Measurements from ENCODE around the gene MAD2L1. TPM values are rescaled to one million over a fixed set of nuclear protein-coding genes. Genes with fewer than 3 reads are reported as not detected.

Gene MAD2L1
- total RNA-seq, 4 donors from 2014 or later, result 1.8 to 20.3 (median 13.1) TPM

GRCh38 chr4:120017939-120018692, 48.5 kb downstream of the MAD2L1 start:
- intact Hi-C loops (cut with DNase I), result no loop called here
- 63 to 71% methylated on average over 6 of the region's 6 CpGs for WGBS, 2 donors
- TF ChIP-seq CTCF (IDR thresholded peaks at IDR 0.05) (no peak), POLR2A (IDR thresholded peaks at IDR 0.05) (no peak)

GRCh38 chr4:120011725-120012124, 54.9 kb downstream of the MAD2L1 start:
- Histone ChIP-seq H3K27ac (no peak overlapping the region), H3K36me3 (no peaks in the 10 kb centered on the region), H3K4me1 (no peaks in the 10 kb centered on the region), H3K9me3 (no peaks in the 10 kb centered on the region), H3K4me3 (no peak overlapping the region), H3K27me3 (no peaks in the 10 kb centered on the region)
- intact Hi-C loops (cut with DNase I), result no loop called here
- no peak for TF ChIP-seq CTCF (IDR thresholded peaks at IDR 0.05)
- TF ChIP-seq POLR2A (IDR thresholded peaks at IDR 0.05), result no peak
- 69% methylated on average over 2 of the region's 2 CpGs for WGBS, 2 donors
- DNase-seq, result no peak

More at GRCh38 chr4:120017939-120018692, 48.5 kb downstream of the MAD2L1 start:
- Histone ChIP-seq H3K9me3 (no peaks in the 10 kb centered on the region), H3K27ac (no peak overlapping the region), H3K4me3 (no peak overlapping the region), H3K36me3 (no peaks in the 10 kb centered on the region), H3K27me3 (no peaks in the 10 kb centered on the region), H3K4me1 (no peaks in the 10 kb centered on the region)
- no peak for DNase-seq

- Histone ChIP-seq H3K27me3 (no peaks in the 10 kb centered on the region), H3K4me3 (no peak overlapping the region), H3K9me3 (no peaks in the 10 kb centered on the region), H3K27ac (no peak overlapping the region), H3K4me1 (no peaks in the 10 kb centered on the region), H3K36me3 (no peaks in the 10 kb centered on the region)
- TF ChIP-seq POLR2A (IDR thresholded peaks at IDR 0.05) (no peak), CTCF (IDR thresholded peaks at IDR 0.05) (no peak)
- intact Hi-C loops (cut with DNase I), result no loop called here
- WGBS, 2 donors, result 81 to 86% methylated on average over 4 of the region's 4 CpGs
- no peak for DNase-seq
These were observed 56.0 kb downstream of the MAD2L1 start for GRCh38 chr4:120010646-120011045.

GRCh38 chr4:120009731-120010130, 56.9 kb downstream of the MAD2L1 start:
- H3K9me3 ChIP-seq, result no peaks in the 10 kb centered on the region
- DNase-seq, result no peak
- no peak overlapping the region for H3K27ac ChIP-seq
- WGBS, 2 donors, result 59 to 73% methylated on average over 2 of the region's 2 CpGs
- H3K27me3 ChIP-seq, result no peaks in the 10 kb centered on the region
- TF ChIP-seq CTCF (IDR thresholded peaks at IDR 0.05) (no peak), POLR2A (IDR thresholded peaks at IDR 0.05) (no peak)
- H3K4me3 ChIP-seq, result no peak overlapping the region
- no peaks in the 10 kb centered on the region for H3K36me3 ChIP-seq
- intact Hi-C loops (cut with DNase I), result no loop called here
- H3K4me1 ChIP-seq, result no peaks in the 10 kb centered on the region

- Histone ChIP-seq H3K4me1 (no peaks in the 10 kb centered on the region), H3K9me3 (no peaks in the 10 kb centered on the region), H3K27me3 (no peaks in the 10 kb centered on the region), H3K4me3 (no peak overlapping the region), H3K36me3 (no peaks in the 10 kb centered on the region), H3K27ac (no peak overlapping the region)
- no peak for TF ChIP-seq POLR2A (IDR thresholded peaks at IDR 0.05)
- TF ChIP-seq CTCF (IDR thresholded peaks at IDR 0.05), result no peak
- DNase-seq, result no peak
- intact Hi-C loops (cut with DNase I), result no loop called here
- WGBS, 2 donors, result 80 to 93% methylated on average over 4 of the region's 4 CpGs
These were observed 57.7 kb downstream of the MAD2L1 start for GRCh38 chr4:120008957-120009356.

Measured in esophagus squamous epithelium (tissue), 5 donors.